SK-N-SH (cell line): ENCODE measurements around the gene RHPN2.

ENCODE experiments used
- FOXM1 ChIP-seq: IDR thresholded peaks from 2 replicates; pipeline ENCODE4 v1.4.0; 2012; ENCODE audit warnings: low read depth, mild to moderate bottlenecking
- GATA2 ChIP-seq: sonication (generic); formaldehyde crosslinking; IDR thresholded peaks from 2 replicates; pipeline ENCODE4 v1.5.0; 2020; ENCODE audit warnings: mild to moderate bottlenecking, missing genetic modification reagents
- PBX3 ChIP-seq: IDR thresholded peaks from 2 replicates; pipeline ENCODE4; 2012
- POLR2AphosphoS5 ChIP-seq: IDR thresholded peaks from 2 replicates; pipeline ENCODE4 v1.6.1; 2012; ENCODE audit warnings: low read depth, low read length
- RAD21 ChIP-seq: IDR thresholded peaks from 2 replicates; pipeline ENCODE4 v1.6.1; 2012; ENCODE audit warnings: mild to moderate bottlenecking, low read length
- REST ChIP-seq: IDR thresholded peaks from 2 replicates; pipeline ENCODE4 v1.6.1; 2012; ENCODE audit warnings: mild to moderate bottlenecking, low read depth, low read length, moderate library complexity
- USF1 ChIP-seq: IDR thresholded peaks from 2 replicates; pipeline ENCODE4 v1.4.0; 2012; ENCODE audit warnings: low read depth, borderline replicate concordance
- YY1 ChIP-seq: IDR thresholded peaks from 2 replicates; pipeline ENCODE4 v1.4.0; 2012; ENCODE audit warnings: low read depth, mild to moderate bottlenecking
- TF ChIP-seq, protein P1 (sequence below): fragments of 200-600 bp; sonication (generic); IDR thresholded peaks from 2 replicates; pipeline ENCODE4 v1.6.1; 2017; ENCODE audit warnings: antibody characterized with exemption, mild to moderate bottlenecking, moderate library complexity

DNA sequence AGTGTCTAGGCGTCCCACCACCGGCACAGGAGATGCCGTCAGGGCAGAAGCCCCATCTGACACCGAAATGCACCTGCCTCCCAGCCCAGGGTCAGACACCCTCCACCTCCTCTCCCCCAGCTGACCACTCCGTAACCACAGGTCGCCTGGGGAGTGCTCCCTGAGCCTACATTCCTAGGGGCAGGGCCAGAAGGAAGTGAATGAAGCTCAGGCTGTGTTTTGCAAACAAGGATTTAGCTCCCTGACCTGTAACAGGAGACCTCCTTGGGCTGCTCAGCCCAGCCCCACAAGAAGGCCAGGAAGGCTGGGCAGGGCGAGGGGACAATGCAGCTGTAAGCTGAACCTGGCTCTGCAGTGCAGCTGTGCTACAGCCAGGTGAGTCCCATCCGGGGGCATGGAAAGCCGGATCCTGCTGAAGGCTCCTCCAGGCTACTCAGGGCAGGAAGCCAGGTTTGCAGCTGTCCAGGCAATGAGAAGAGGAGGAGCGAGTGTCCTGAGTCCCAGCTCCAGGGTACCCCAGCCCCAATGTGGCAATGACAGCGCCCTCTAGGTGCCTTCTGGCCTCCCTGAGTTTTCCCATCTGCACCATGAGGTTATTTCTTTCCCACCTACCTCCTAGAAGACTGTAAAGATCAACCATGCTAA, 42.1 kb downstream of the RHPN2 start:
- no peak for TF ChIP-seq YY1
- TF ChIP-seq, protein P1, sequence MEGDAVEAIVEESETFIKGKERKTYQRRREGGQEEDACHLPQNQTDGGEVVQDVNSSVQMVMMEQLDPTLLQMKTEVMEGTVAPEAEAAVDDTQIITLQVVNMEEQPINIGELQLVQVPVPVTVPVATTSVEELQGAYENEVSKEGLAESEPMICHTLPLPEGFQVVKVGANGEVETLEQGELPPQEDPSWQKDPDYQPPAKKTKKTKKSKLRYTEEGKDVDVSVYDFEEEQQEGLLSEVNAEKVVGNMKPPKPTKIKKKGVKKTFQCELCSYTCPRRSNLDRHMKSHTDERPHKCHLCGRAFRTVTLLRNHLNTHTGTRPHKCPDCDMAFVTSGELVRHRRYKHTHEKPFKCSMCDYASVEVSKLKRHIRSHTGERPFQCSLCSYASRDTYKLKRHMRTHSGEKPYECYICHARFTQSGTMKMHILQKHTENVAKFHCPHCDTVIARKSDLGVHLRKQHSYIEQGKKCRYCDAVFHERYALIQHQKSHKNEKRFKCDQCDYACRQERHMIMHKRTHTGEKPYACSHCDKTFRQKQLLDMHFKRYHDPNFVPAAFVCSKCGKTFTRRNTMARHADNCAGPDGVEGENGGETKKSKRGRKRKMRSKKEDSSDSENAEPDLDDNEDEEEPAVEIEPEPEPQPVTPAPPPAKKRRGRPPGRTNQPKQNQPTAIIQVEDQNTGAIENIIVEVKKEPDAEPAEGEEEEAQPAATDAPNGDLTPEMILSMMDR, result peak; percentile 7; the same call in 1 of the 2 replicates
- TF ChIP-seq GATA2, result no peak
- no peak for TF ChIP-seq FOXM1
- no peak for TF ChIP-seq REST
- TF ChIP-seq USF1, result no peak
- no peak for TF ChIP-seq PBX3
- TF ChIP-seq RAD21, result no peak
- no peak for TF ChIP-seq POLR2AphosphoS5
